C4-2B (cell line): ENCODE measurements around the gene KCNIP1.

Experiments
- ZFX ChIP-seq: fragments of 450-650 bp; IDR thresholded peaks from 2 replicates; pipeline ENCODE4 v1.6.1; 2017
- TF ChIP-seq, protein P1 (sequence below): fragments of 450-650 bp; conservative IDR thresholded peaks from 2 replicates; pipeline ENCODE4 v1.5.1; 2017; ENCODE audit warnings: mild to moderate bottlenecking

DNA sequence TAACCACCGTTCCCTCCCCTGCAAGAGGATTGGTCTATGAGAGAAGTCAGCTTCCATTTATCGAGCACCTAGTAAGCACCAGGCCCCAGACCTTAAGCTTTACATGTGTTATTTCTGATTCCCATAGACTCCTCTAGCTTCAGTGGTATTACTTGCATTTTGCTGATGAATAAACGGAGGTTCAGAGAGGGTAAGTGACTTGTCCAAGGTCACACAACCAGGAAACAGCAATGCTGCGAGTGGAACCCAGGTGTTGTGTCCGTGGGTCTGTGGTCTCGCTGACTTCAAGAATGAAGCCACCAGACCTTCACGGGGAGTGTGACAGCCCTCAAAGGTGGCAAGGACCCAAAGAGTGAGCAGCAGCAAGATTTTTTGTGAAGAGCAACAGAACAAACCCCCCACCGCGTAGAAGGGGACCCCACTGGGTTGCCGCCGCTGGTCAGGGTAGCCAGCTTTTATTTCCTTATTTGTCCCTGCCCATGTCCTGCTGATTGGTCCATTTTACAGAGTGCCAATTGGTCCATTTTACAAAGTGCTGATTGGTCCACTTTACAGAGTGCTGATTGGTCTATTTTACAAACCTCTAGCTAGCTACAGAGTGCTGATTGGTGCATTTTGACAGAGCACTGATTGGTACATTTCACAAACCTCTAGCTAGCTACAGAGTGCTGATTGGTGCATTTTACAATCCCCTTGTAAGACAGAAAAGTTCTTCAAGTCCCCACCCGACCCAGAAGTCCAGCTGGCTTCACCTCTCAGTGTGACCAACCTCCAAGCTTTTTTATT, 29.1 kb upstream of the KCNIP1 start:
- TF ChIP-seq, protein P1, sequence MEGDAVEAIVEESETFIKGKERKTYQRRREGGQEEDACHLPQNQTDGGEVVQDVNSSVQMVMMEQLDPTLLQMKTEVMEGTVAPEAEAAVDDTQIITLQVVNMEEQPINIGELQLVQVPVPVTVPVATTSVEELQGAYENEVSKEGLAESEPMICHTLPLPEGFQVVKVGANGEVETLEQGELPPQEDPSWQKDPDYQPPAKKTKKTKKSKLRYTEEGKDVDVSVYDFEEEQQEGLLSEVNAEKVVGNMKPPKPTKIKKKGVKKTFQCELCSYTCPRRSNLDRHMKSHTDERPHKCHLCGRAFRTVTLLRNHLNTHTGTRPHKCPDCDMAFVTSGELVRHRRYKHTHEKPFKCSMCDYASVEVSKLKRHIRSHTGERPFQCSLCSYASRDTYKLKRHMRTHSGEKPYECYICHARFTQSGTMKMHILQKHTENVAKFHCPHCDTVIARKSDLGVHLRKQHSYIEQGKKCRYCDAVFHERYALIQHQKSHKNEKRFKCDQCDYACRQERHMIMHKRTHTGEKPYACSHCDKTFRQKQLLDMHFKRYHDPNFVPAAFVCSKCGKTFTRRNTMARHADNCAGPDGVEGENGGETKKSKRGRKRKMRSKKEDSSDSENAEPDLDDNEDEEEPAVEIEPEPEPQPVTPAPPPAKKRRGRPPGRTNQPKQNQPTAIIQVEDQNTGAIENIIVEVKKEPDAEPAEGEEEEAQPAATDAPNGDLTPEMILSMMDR = no peak
- no peak for TF ChIP-seq ZFX
